Heart left ventricle (tissue), 13 donors: ENCODE data around the gene SLC9A9.

Source experiments
- CTCF ChIP-seq, 12 donors: fragments of 200-600 bp; sonication (generic) in 4 of 12; IDR thresholded peaks; one replicate each; pipeline versions ENCODE4 v1.5.0 to v1.8.0; 2018 to 2022; ENCODE audit warnings: antibody characterized with exemption in 12 of 12, mild to moderate bottlenecking in 5 of 12
- POLR2A ChIP-seq, 2 donors: fragments of 450-650 bp; IDR thresholded peaks; one replicate each; pipeline ENCODE4 v1.6.1; 2017; ENCODE audit warnings: antibody characterized with exemption in 2 of 2, mild to moderate bottlenecking in 2 of 2, moderate library complexity in 2 of 2
- donor health status: ischemic (EF 13 %, LVEDD 7.1; RV severe dilation, severe dysfunction).
- donor health status: DM: no; HTN: yes; CAD: no.
- donor health status: DM: no; HTN: no; CAD: no.
- donor health status: ischemic (EF 25% LVEDD 6.9; RV normal size, moderate dysfunction).
- donor health status: ischemic (EF 25% LVEDD 5.7; RV mildly dilated, moderate dysfunction).
- donor health status: ischemic (EF 35%, LVEDD 5.7; RV mildly dilated, moderate dysfunction).
- donor health status: nonischemic (EF 11% LVEDD 7.7; RV severe dilation, severe dysfunction).
- donor health status: DM: yes; HTN: yes; CAD: no.
- donor health status: PGD.
- donor health status: ischemic (EF 29% LVEDD 5.4; RV normal size, mild dysfunction).
- donor health status: nonischemic (EF 23%, LVEDD 6.1; RV moderate dilation, normal function).

- no peak for TF ChIP-seq CTCF (IDR thresholded peaks at IDR 0.05)
- no peak for TF ChIP-seq POLR2A (IDR thresholded peaks at IDR 0.05)
Measured at GRCh38 chr3:143548861-143549497, 299.3 kb downstream of the SLC9A9 start.
